DOHH2 (cell line): ENCODE measurements around the gene MALL.

ENCODE experiments used
- EZH2phosphoT487 ChIP-seq: fragments of 200-600 bp; sonication (generic); IDR thresholded peaks from 2 replicates; pipeline ENCODE4 v1.6.1; 2017; ENCODE audit warnings: borderline replicate concordance, mild to moderate bottlenecking, antibody characterized with exemption, low read length, moderate library complexity, mixed read lengths
- TF ChIP-seq, protein P1 (sequence below): fragments of 200-600 bp; sonication (generic); IDR thresholded peaks from one replicate; pipeline ENCODE4 v1.5.1; 2014; ENCODE audit warnings: antibody characterized with exemption, mild to moderate bottlenecking, low read depth, low read length; ENCODE audit not compliant: poor library complexity, severe bottlenecking

- TF ChIP-seq, protein P1, sequence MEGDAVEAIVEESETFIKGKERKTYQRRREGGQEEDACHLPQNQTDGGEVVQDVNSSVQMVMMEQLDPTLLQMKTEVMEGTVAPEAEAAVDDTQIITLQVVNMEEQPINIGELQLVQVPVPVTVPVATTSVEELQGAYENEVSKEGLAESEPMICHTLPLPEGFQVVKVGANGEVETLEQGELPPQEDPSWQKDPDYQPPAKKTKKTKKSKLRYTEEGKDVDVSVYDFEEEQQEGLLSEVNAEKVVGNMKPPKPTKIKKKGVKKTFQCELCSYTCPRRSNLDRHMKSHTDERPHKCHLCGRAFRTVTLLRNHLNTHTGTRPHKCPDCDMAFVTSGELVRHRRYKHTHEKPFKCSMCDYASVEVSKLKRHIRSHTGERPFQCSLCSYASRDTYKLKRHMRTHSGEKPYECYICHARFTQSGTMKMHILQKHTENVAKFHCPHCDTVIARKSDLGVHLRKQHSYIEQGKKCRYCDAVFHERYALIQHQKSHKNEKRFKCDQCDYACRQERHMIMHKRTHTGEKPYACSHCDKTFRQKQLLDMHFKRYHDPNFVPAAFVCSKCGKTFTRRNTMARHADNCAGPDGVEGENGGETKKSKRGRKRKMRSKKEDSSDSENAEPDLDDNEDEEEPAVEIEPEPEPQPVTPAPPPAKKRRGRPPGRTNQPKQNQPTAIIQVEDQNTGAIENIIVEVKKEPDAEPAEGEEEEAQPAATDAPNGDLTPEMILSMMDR = no peak
- TF ChIP-seq EZH2phosphoT487 = no peak
These were observed 9.5 kb upstream of the MALL start for GRCh38 chr2:110124939-110125691.
